IMR-90 (cell line): Measurements from ENCODE around the gene USP35.

Source experiments
- BHLHE40 ChIP-seq: fragments of 150-350 bp; IDR thresholded peaks from 2 replicates; pipeline ENCODE4 v1.6.1; 2016; ENCODE audit warnings: mild to moderate bottlenecking, low read depth, low read length
- POLR2A ChIP-seq: IDR thresholded peaks from 2 replicates; pipeline ENCODE4 v1.6.1; 2012; ENCODE audit warnings: mild to moderate bottlenecking, low read depth, low read length
- TF ChIP-seq, protein P1 (sequence below): conservative IDR thresholded peaks from 2 replicates; pipeline ENCODE4 v1.5.1; 2012; ENCODE audit warnings: mild to moderate bottlenecking, low read depth, low read length, improper control_type of control experiment
- TF ChIP-seq, protein P2 (sequence below): fragments of 150-350 bp; IDR thresholded peaks from 2 replicates; pipeline ENCODE4 v1.6.1; 2016; ENCODE audit warnings: low read depth, mild to moderate bottlenecking, low read length, moderate library complexity, borderline replicate concordance

DNA sequence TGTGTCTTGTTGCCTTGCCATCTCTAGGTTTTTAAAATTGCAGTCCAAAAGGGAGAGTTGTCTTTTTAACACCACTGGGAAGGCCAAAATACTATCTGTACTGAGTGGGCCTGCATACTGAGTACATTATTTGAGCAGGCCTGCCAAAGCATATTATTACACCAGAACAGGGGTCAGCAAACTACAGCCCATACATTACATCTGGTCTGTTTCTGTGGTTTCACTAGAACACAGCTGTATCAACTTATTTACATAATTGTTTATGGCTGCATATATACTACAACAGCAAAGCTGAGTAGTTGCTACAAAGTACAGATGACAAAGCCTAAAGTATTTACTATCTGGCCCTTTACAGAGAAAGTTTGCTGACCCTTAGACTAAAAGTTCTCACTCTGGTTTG is 74.0 kb downstream of the USP35 start:
- TF ChIP-seq, protein P1, sequence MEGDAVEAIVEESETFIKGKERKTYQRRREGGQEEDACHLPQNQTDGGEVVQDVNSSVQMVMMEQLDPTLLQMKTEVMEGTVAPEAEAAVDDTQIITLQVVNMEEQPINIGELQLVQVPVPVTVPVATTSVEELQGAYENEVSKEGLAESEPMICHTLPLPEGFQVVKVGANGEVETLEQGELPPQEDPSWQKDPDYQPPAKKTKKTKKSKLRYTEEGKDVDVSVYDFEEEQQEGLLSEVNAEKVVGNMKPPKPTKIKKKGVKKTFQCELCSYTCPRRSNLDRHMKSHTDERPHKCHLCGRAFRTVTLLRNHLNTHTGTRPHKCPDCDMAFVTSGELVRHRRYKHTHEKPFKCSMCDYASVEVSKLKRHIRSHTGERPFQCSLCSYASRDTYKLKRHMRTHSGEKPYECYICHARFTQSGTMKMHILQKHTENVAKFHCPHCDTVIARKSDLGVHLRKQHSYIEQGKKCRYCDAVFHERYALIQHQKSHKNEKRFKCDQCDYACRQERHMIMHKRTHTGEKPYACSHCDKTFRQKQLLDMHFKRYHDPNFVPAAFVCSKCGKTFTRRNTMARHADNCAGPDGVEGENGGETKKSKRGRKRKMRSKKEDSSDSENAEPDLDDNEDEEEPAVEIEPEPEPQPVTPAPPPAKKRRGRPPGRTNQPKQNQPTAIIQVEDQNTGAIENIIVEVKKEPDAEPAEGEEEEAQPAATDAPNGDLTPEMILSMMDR: no peak
- TF ChIP-seq POLR2A: no peak
- TF ChIP-seq, protein P2, sequence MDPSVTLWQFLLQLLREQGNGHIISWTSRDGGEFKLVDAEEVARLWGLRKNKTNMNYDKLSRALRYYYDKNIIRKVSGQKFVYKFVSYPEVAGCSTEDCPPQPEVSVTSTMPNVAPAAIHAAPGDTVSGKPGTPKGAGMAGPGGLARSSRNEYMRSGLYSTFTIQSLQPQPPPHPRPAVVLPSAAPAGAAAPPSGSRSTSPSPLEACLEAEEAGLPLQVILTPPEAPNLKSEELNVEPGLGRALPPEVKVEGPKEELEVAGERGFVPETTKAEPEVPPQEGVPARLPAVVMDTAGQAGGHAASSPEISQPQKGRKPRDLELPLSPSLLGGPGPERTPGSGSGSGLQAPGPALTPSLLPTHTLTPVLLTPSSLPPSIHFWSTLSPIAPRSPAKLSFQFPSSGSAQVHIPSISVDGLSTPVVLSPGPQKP: no peak
- TF ChIP-seq BHLHE40: no peak
